Colonic mucosa (tissue), 4 donors: ENCODE data around the gene WWOX. TPM values are rescaled to one million over a fixed set of nuclear protein-coding genes. Genes with fewer than 3 reads are reported as not detected.

ENCODE experiments used
- DNase-seq: peaks from one replicate; pipeline ENCODE4 v3.0.0-alpha.2; 2020
- H3K27ac ChIP-seq: fragments of 200-600 bp; one replicate; pipeline ENCODE4 v1.8.0; 2021
- H3K27me3 ChIP-seq: fragments of 200-600 bp; one replicate; pipeline ENCODE4 v1.8.0; 2021
- H3K36me3 ChIP-seq: fragments of 200-600 bp; one replicate; pipeline ENCODE4 v1.8.0; 2021
- H3K4me1 ChIP-seq: fragments of 200-600 bp; one replicate; pipeline ENCODE4 v1.8.0; 2021; ENCODE audit warnings: mild to moderate bottlenecking
- H3K4me3 ChIP-seq: fragments of 200-600 bp; one replicate; pipeline ENCODE4 v1.8.0; 2021
- H3K9ac ChIP-seq, 2 donors: one replicate each; pipeline ENCODE4 v1.7.0; 2013; ENCODE audit warnings: control low read depth in 2 of 2, low read depth in 2 of 2, low read length in 2 of 2
- H3K9me3 ChIP-seq: fragments of 200-600 bp; one replicate; pipeline ENCODE4 v1.8.0; 2021
- CTCF ChIP-seq: fragments of 200-600 bp; IDR thresholded peaks from one replicate; pipeline ENCODE4 v1.8.0; 2022; ENCODE audit warnings: antibody characterized with exemption, mild to moderate bottlenecking
- intact Hi-C: fragments of 100-400 bp; cut with DNase I; formaldehyde crosslinking; loops from one replicate; pipeline ENCODE4 v1.14.1; 2022
- total RNA-seq, 2 donors: library from RNA; stranded (reverse); fragmentation: NEBNext Ultra II Directional in 1 of 2; extraction: Animal tissue kit (Norgen Biotek cat#: 25700) in 1 of 2; gene quantifications; one replicate each; pipeline ENCODE4 v1.2.1, GENCODE V29; 2021
- donor health status: healthy.
- donor health status: DM: no; HTN: no; CAD: no.
- donor health status: DM: no; HTN: no; CAD: no.

Gene WWOX
- total RNA-seq, 2 donors from 2014 or later: 7.2 to 11.0 TPM

GRCh38 chr16:78441298-78441697, 341.8 kb downstream of the WWOX start:
- H3K27ac ChIP-seq: no peak overlapping the region
- no peaks in the 10 kb centered on the region for H3K27me3 ChIP-seq
- H3K9me3 ChIP-seq: no peaks in the 10 kb centered on the region
- H3K36me3 ChIP-seq: no peaks in the 10 kb centered on the region
- TF ChIP-seq CTCF: no peak
- no peaks in the 10 kb centered on the region for H3K4me1 ChIP-seq
- H3K9ac ChIP-seq: no peak overlapping the region
- intact Hi-C loops: no loop called here
- no peak for DNase-seq
- H3K4me3 ChIP-seq: no peak overlapping the region

GRCh38 chr16:78443542-78444364, 344.3 kb downstream of the WWOX start:
- intact Hi-C loops: no loop called here
- no peaks in the 10 kb centered on the region for H3K4me1 ChIP-seq
- no peaks in the 10 kb centered on the region for H3K27me3 ChIP-seq
- no peak overlapping the region for H3K4me3 ChIP-seq
- no peak overlapping the region for H3K9ac ChIP-seq
- no peak for TF ChIP-seq CTCF
- DNase-seq: no peak
- no peaks in the 10 kb centered on the region for H3K9me3 ChIP-seq
- no peaks in the 10 kb centered on the region for H3K36me3 ChIP-seq
- no peak overlapping the region for H3K27ac ChIP-seq

- DNase-seq: no peak
- H3K4me3 ChIP-seq: no peak overlapping the region
- H3K4me1 ChIP-seq: no peaks in the 10 kb centered on the region
- no peak for TF ChIP-seq CTCF
- H3K9ac ChIP-seq: no peak overlapping the region
- H3K27me3 ChIP-seq: no peaks in the 10 kb centered on the region
- intact Hi-C loops: no loop called here
- no peaks in the 10 kb centered on the region for H3K36me3 ChIP-seq
- no peak overlapping the region for H3K27ac ChIP-seq
- H3K9me3 ChIP-seq: no peaks in the 10 kb centered on the region
Measured at GRCh38 chr16:78445818-78446217, 346.4 kb downstream of the WWOX start.

GRCh38 chr16:78446486-78446885, 347.0 kb downstream of the WWOX start:
- Histone ChIP-seq H3K4me1 (no peaks in the 10 kb centered on the region), H3K9me3 (no peaks in the 10 kb centered on the region), H3K9ac (no peak overlapping the region), H3K27me3 (no peaks in the 10 kb centered on the region), H3K36me3 (no peaks in the 10 kb centered on the region), H3K27ac (no peak overlapping the region), H3K4me3 (no peak overlapping the region)
- no peak for TF ChIP-seq CTCF
- no peak for DNase-seq
- intact Hi-C loops: no loop called here

- intact Hi-C loops: no loop called here
- H3K27ac ChIP-seq: no peak overlapping the region
- H3K36me3 ChIP-seq: no peaks in the 10 kb centered on the region
- no peaks in the 10 kb centered on the region for H3K27me3 ChIP-seq
- no peaks in the 10 kb centered on the region for H3K9me3 ChIP-seq
- H3K4me3 ChIP-seq: no peak overlapping the region
- no peak overlapping the region for H3K9ac ChIP-seq
- no peaks in the 10 kb centered on the region for H3K4me1 ChIP-seq
- TF ChIP-seq CTCF: no peak
- no peak for DNase-seq
Measured at GRCh38 chr16:78446992-78447563, 347.6 kb downstream of the WWOX start.
